ENCODE data around the gene ZFYVE16. TPM values are rescaled to one million over a fixed set of nuclear protein-coding genes. Genes with fewer than 3 reads are reported as not detected.

The ZFYVE16 gene
- total and polyA plus RNA-seq, 10 of the 15 experiments (the other 5 are each of a cell fraction or from before 2014, with no cell fraction given) = 2.9 to 11.2 (median 7.8) TPM

DNA sequence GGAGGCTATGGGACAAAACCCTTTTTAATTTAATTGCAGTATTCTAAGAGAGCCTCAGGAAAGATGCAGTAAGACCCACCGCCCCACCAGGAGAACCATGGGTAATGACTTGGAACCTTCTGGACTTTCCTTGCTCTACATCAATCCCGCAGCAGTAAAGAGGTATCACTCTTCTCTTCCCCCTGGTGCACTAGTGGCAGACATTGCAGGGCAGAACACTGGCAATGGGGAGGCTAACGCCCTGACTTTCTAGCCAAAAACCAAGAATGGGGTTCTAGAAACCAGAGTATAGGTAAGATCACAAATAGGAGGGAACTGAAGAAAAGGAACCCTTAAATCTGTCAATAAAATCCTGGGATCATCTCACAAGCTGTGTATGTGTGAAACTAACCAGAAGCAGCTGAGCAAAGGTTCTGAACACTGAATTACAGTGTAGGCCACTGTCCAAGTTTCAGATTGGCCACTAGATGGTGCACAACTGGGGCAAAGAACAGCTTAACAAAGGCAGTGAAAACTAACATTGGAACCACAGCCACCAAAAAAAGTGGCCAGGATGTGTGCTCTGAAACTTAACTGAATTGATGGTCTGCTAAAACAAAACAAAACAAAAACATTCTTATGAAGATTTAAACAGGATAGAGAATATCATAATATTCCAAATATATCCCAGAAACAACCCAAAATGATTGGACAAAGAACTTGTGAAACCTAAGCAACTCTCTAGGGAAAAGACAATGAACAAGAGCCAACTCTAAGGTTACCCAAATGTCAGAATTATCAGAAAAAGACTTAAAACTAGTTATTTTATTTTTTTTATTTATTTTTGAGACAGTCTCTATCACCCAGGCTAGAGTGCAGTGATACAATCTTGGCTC is 73.4 kb downstream of the ZFYVE16 start (continued):
- TF ChIP-seq CUX1 (IDR thresholded peaks at IDR 0.05; ENCODE audit: insufficient replicate concordance, low read depth, low read length) = no peak

DNA sequence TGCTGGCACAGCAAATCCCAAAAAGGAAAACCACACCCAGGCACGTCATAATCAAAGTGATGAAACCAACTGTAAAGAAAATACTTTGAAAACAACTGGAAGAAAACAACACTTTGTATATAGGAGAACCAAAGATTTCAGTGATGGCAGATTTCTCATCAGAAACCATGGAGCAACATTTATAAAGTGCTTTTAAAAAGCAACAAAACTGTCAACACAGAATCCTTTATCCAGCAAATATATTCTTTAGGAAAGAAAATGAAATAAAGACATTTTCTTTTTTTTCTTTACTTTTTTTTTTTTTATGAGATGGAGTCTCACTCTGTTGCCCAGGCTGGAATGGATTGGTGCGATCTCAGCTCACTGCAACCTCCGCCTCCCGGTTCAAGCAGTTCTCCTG is 74.7 kb downstream of the ZFYVE16 start:
- Histone ChIP-seq H3K27me3 (replicated peaks in 1 of 2; ENCODE audit: control insufficient read depth in 2 of 2, insufficient read depth in 2 of 2, low read length in 1 of 2) (no peaks in the 10 kb centered on the region), H3K4me3 (no peak overlapping the region), H3K4me1 (ENCODE audit: control insufficient read depth, insufficient read depth, low read length) (peaks cover 4% of the 10 kb centered on the region; the same call in 1 of the 2 replicates), H2AFZ (ENCODE audit: control insufficient read depth, low read depth, low read length) (no peak overlapping the region), H3K79me2 (ENCODE audit: control insufficient read depth, insufficient read depth, low read length) (no peaks in the 10 kb centered on the region), H3K4me2 (ENCODE audit: control insufficient read depth, insufficient read depth) (no peak overlapping the region), H3K9me3 (replicated peaks; ENCODE audit: control insufficient read depth, insufficient read depth, low read length) (no peaks in the 10 kb centered on the region; the same call in 2 of the 3 replicates), H4K20me1 (ENCODE audit: control insufficient read depth, insufficient read depth) (no peaks in the 10 kb centered on the region), H3K9ac (ENCODE audit: control insufficient read depth, insufficient read depth, low read length) (no peak overlapping the region), H3K27ac (ENCODE audit: control insufficient read depth, insufficient read depth) (no peak overlapping the region), H3K36me3 (ENCODE audit: control insufficient read depth in 2 of 2, insufficient read depth in 2 of 2, low read length in 1 of 2) (no peaks in the 10 kb centered on the region)
- ChIA-PET RAD21 (ENCODE audit: unreplicated experiment) (interaction anchor here (1.8 to 3.0 kb wide), 2 partner anchors 187 to 190 kb away, joined by 7 to 15 read pairs; no protein-coding TSS in a partner anchor), POLR2A (no interaction called here), SMC1A (ENCODE audit: uncharacterized antibody, unreplicated experiment) (interaction anchor here (0.6 to 4.0 kb wide), 8 partner anchors 15 to 481 kb away, joined by 3 to 23 read pairs (median 8); no protein-coding TSS in a partner anchor), CTCF (interaction anchor here (1.1 to 5.5 kb wide), 10 partner anchors 15 to 711 kb away, joined by 3 to 116 read pairs (median 9); no protein-coding TSS in a partner anchor)
- in situ Hi-C loops (cut with MboI) (loop anchor here (5.0 kb wide), 1 partner anchor 190 kb away; no protein-coding TSS in a partner anchor), intact Hi-C loops (cut with micrococcal nuclease; ENCODE audit: unreplicated experiment) (loop anchor here (5.0 to 10.0 kb wide), 3 partner anchors 175 to 715 kb away; no protein-coding TSS in a partner anchor)
- FAIRE-seq (no peak), DNase-seq (ENCODE audit: low read depth, low spot score) (no peak), ATAC-seq (no peak)
- BruUV-seq (replicated peaks) = no TSS peak
- 75% methylated on average over 4 of the region's 4 CpGs for WGBS (ENCODE audit: insufficient coverage, insufficient replicate concordance, low lambda C conversion rate, missing lambda C conversion rate)
- no peak for TF ChIP-seq STAT3 (IDR thresholded peaks at IDR 0.05; ENCODE audit: low read depth, low read length)
- no peak for TF ChIP-seq SP1 (IDR thresholded peaks at IDR 0.05; ENCODE audit: low read depth, low read length)
- no peak for TF ChIP-seq ZNF217 (IDR thresholded peaks at IDR 0.05)
- TF ChIP-seq TBL1XR1 (IDR thresholded peaks at IDR 0.05; ENCODE audit: low read depth, low read length) = no peak
- TF ChIP-seq POLR2A (IDR thresholded peaks at IDR 0.05; ENCODE audit: low read depth, low read length) = no peak
- TF ChIP-seq CTCF (IDR thresholded peaks at IDR 0.05 in 2 of 3, conservative IDR thresholded peaks at IDR 0.05 in 1 of 3; ENCODE audit: control insufficient read depth in 2 of 3, extremely low read depth in 1 of 3, insufficient read depth in 1 of 3, low read depth in 3 of 3, low read length in 3 of 3) = no peak
- TF ChIP-seq JUNB (IDR thresholded peaks at IDR 0.05) = no peak
- no peak for TF ChIP-seq SMAD1 (IDR thresholded peaks at IDR 0.05; ENCODE audit: low read depth, partially characterized antibody)
- TF ChIP-seq ZSCAN29 (IDR thresholded peaks at IDR 0.05) = no peak
- no peak for TF ChIP-seq ZBED1 (IDR thresholded peaks at IDR 0.05; ENCODE audit: borderline replicate concordance)
- no peak for TF ChIP-seq EGR1 (IDR thresholded peaks at IDR 0.05; ENCODE audit: borderline replicate concordance in 1 of 2, low read depth in 2 of 2, low read length in 2 of 2)
- no peak for TF ChIP-seq PML (IDR thresholded peaks at IDR 0.05; ENCODE audit: low read length)
- no peak for TF ChIP-seq NRF1 (conservative IDR thresholded peaks at IDR 0.05; ENCODE audit: low read depth, low read length)
- no peak for TF ChIP-seq BACH1 (IDR thresholded peaks at IDR 0.05; ENCODE audit: borderline replicate concordance)
- TF ChIP-seq TARDBP (IDR thresholded peaks at IDR 0.05; ENCODE audit: borderline replicate concordance) = no peak
